GM12892 (cell line): ENCODE measurements around the gene DHCR24.

Source experiments
- DNase-seq: peaks from one replicate; pipeline ENCODE4 v3.0.0; 2011; ENCODE audit not compliant: insufficient read length
- FAIRE-seq: peaks from 2 replicates; lab custom pipeline; 2011; peaks lifted over from hg19 to GRCh38; lab: Jason Lieb, UNC
- POLR2A ChIP-seq: IDR thresholded peaks from 2 replicates; pipeline ENCODE4 v1.6.1; 2011; ENCODE audit warnings: low read depth, low read length, control low read depth
- POLR2AphosphoS5 ChIP-seq: IDR thresholded peaks from 2 replicates; pipeline ENCODE4 v1.6.1; 2011; ENCODE audit warnings: low read depth, low read length, control low read depth
- TAF1 ChIP-seq: IDR thresholded peaks from 2 replicates; pipeline ENCODE4 v1.6.1; 2011; ENCODE audit warnings: low read depth, mild to moderate bottlenecking, control low read depth, low read length, borderline replicate concordance

DHCR24 gene

DNA sequence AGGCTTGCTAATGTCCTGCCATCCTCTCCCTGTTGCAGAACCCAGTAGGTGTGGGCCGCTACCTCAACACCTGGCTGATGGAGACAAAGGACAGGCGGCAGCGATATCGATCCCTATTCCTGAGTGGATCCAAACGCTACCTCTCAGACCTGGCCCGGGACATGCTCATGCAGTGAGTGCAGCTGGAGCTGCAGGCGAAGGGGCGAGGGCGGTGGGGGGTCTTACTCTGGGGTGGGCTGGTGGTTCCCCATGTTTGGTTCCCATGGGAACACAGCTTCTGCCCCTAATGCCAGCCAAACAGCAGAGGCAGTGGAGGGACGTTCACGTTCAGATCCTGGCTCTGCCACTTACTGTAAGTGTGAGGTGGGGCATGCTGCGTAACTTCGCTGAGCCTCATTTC, 70.0 kb downstream of the DHCR24 start:
- no peak for DNase-seq
- FAIRE-seq = no peak
- no peak for TF ChIP-seq POLR2A
- no peak for TF ChIP-seq TAF1
- no peak for TF ChIP-seq POLR2AphosphoS5

- FAIRE-seq (no peak), DNase-seq (no peak)
- TF ChIP-seq TAF1 = no peak
- TF ChIP-seq POLR2A = no peak
- TF ChIP-seq POLR2AphosphoS5 = no peak
These were observed 70.9 kb downstream of the DHCR24 start for GRCh38 chr1:54816130-54816529.

DNA sequence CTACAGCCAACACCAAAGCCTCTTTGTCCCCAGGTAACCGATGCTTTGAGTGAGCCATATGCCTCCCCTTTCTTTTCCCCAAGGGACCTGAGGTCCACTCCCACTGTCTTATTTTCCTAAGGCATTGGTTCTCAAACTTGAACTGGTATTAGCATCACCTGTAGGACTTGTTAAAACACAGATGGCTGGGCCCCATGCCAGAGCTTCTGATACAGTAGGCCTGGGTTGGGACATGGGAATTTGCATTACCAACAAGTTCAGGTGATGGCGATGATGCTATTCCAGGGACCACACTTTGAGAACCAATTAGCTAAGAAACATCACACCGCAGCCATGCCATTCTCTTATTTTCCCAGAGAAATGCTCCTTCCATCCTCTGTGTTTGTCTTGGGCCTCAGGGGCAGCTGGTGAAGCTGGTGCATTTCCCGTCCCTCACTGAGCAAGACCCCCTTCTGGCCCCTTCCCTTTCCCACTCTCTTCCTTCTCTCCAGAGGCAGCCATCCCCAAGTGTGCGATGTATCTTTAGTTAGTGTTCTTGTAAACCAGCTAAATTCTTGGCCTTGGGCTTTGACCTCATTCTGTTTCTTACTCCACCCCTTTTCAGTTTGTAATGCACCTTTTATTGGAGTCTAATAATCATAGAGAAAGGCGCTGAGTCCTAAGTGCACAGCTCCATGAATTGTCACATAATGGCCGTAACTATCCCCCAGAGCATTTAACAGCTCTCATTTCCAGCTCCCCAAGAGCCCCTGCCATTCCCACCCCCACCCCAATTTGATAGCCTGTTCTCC, 71.7 kb downstream of the DHCR24 start:
- DNase-seq (no peak), FAIRE-seq (no peak)
- TF ChIP-seq POLR2A = no peak
- TF ChIP-seq POLR2AphosphoS5 = no peak
- TF ChIP-seq TAF1 = no peak

DNA sequence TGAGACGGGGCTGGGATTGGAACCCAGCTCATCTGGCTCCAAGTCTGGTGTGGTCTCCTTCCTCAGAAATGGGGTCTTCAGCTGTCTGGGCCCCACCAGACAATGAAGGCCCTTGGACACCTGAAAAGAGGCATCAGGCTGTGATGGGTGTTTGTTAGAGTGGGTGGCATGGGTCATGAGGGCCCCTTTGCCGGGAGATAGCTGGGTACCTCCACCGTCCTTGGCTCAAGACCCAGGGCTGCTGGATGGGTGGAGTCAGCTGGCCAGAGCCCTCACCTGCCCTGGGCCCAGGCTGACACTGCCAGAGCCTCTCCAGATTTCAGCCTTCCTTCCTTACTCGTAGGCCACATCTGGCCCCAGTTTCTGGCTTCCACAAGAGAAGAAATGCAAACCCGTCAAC, 72.4 kb downstream of the DHCR24 start:
- no peak for FAIRE-seq
- TF ChIP-seq POLR2A (no peak), TAF1 (no peak), POLR2AphosphoS5 (no peak)
- no peak for DNase-seq

- DNase-seq (no peak), FAIRE-seq (peak; percentile 51)
- TF ChIP-seq POLR2AphosphoS5 = no peak
- no peak for TF ChIP-seq POLR2A
- TF ChIP-seq TAF1 = no peak
These were observed 72.9 kb downstream of the DHCR24 start for GRCh38 chr1:54814126-54814498.

- peak; percentile 73 for FAIRE-seq
- TF ChIP-seq POLR2A = no peak
- TF ChIP-seq TAF1 = no peak
- no peak for TF ChIP-seq POLR2AphosphoS5
These were observed 73.4 kb downstream of the DHCR24 start for GRCh38 chr1:54813485-54814125.

DNA sequence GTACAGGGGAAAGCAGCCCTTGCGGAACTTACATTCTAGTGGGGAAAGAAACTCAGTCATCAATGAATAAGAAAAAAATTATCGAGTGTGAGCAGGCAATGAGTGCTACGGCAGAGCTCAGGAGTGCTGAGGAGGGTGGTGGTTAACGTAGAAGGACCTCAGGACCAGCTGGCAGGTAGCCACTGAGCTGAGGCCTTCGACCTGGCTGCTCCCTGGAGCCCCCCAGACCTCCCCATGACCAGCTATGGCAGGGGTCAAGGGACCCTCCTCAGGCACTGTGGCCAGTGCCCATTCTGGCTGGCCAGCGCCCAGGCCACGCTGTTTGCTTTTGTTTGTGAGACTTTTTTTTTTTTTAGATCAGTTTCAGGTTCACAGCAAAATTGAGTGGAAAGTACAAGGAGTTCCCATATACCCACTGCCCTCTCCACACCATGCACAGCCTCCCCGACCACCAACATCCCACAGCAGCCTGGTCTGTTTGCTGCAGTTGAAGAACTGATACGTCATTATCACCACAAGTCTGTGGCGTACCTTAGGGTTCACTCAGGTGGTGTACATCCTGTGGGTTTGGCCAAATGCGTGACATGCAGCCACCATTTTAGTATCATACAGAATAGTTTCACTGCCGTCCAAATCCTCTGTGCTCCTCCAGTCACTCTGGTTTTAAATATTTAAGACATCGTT, 74.1 kb downstream of the DHCR24 start:
- DNase-seq = no peak
- FAIRE-seq = peak; percentile 91
- TF ChIP-seq POLR2AphosphoS5 = no peak
- no peak for TF ChIP-seq TAF1
- no peak for TF ChIP-seq POLR2A

More at GRCh38 chr1:54813485-54814125, 73.4 kb downstream of the DHCR24 start:
- no peak for DNase-seq

DNA sequence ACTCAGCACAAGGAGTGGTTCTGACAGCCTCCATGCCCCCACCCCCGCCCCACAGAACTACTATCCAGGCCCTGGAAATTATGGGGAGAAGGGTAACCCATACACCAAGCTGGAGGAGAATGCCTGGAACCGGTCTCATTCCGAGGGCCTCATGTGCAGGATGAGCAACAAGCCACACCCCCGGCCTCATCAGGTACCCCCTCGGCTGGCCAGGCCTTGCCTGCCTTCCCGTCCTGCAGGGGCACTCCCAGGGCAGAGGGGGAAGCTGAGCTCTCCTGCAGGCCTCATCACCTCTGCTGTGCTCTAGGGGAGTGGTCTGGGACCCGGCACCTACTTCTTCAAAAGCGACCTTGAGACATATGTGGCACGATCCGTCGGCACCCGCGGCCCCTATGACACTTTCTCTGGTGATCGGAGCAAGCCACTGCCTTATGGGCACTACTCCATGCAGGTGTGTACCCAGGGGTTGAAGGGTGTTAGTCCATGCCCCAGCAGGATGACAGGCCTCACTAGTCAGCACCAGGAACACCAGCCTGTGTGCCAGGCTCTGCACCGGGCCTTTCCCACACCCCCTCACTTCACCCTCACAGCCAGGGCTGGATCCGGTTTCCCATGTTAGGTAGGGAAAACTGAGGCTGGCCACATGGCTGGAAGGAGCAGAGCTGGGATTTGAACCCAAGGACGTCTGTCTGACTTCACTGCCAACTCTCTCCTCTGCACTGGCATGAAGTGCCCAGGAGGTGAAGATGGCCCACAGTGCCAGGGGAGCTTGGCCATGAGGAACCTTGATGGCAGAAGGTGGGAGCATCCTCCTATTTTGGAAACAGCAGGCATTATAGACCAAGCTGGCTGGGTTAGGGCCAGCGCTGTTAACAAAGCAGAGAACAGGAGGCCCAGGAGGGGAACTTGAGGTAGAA, 75.0 kb downstream of the DHCR24 start:
- DNase-seq = no peak
- FAIRE-seq = peak; percentile 67
- TF ChIP-seq TAF1 (no peak), POLR2A (no peak), POLR2AphosphoS5 (no peak)

GRCh38 chr1:54811066-54811465, 75.9 kb downstream of the DHCR24 start:
- peak; percentile 73 for FAIRE-seq
- DNase-seq = no peak
- TF ChIP-seq POLR2AphosphoS5 = no peak

- peak; percentile 95 for FAIRE-seq
- peak; percentile 75 for DNase-seq
These were observed 76.6 kb downstream of the DHCR24 start for GRCh38 chr1:54810153-54810942.

More at GRCh38 chr1:54810153-54810942, 76.6 kb downstream of the DHCR24 start:
- TF ChIP-seq POLR2AphosphoS5 (no peak), POLR2A (no peak), TAF1 (no peak)
